ENCODE measurements around the gene NMBR. TPM values are rescaled to one million over a fixed set of nuclear protein-coding genes. Genes with fewer than 3 reads are reported as not detected.
"Not testable (repeated sequence)": the region's sequence is repeated elsewhere in the genome, so short reads cannot be mapped to it uniquely, and the experiment has no call there.

NMBR gene
- total RNA-seq, 6 experiments from 2014 or later: 0.14 to 0.40 TPM; not detected in 4

- H3K4me1 Mint-ChIP-seq (ENCODE audit: low read depth): peaks cover 19% of the 10 kb centered on the region; the same call in 1 of the 2 replicates
- peaks cover 11% of the 10 kb centered on the region for H3K36me3 Mint-ChIP-seq (ENCODE audit: low read depth)
- H3K4me3 Mint-ChIP-seq; H3K27me3 Mint-ChIP-seq (ENCODE audit: insufficient read depth); DNase-seq; H3K9me3 Mint-ChIP-seq; H3K27ac Mint-ChIP-seq: not testable (repeated sequence)
- TF ChIP-seq, protein P1, sequence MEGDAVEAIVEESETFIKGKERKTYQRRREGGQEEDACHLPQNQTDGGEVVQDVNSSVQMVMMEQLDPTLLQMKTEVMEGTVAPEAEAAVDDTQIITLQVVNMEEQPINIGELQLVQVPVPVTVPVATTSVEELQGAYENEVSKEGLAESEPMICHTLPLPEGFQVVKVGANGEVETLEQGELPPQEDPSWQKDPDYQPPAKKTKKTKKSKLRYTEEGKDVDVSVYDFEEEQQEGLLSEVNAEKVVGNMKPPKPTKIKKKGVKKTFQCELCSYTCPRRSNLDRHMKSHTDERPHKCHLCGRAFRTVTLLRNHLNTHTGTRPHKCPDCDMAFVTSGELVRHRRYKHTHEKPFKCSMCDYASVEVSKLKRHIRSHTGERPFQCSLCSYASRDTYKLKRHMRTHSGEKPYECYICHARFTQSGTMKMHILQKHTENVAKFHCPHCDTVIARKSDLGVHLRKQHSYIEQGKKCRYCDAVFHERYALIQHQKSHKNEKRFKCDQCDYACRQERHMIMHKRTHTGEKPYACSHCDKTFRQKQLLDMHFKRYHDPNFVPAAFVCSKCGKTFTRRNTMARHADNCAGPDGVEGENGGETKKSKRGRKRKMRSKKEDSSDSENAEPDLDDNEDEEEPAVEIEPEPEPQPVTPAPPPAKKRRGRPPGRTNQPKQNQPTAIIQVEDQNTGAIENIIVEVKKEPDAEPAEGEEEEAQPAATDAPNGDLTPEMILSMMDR (IDR thresholded peaks at IDR 0.05): peak; percentile 58
Observed at GRCh38 chr6:142188341-142188740, 41.4 kb upstream of the NMBR start.

GRCh38 chr6:142187209-142187608, 40.3 kb upstream of the NMBR start:
- no peak for DNase-seq
- peaks cover 19% of the 10 kb centered on the region; the same call in 1 of the 2 replicates for H3K4me1 Mint-ChIP-seq (ENCODE audit: low read depth)
- H3K36me3 Mint-ChIP-seq (ENCODE audit: low read depth): peaks cover 16% of the 10 kb centered on the region
- TF ChIP-seq, protein P1 (IDR thresholded peaks at IDR 0.05): no peak
- H3K4me3 Mint-ChIP-seq: no peak overlapping the region
- no peaks in the 10 kb centered on the region; the same call in 1 of the 2 replicates for H3K27me3 Mint-ChIP-seq (ENCODE audit: insufficient read depth)
- no peaks in the 10 kb centered on the region for H3K9me3 Mint-ChIP-seq
- no peak overlapping the region for H3K27ac Mint-ChIP-seq

- no peak for DNase-seq
- H3K27ac Mint-ChIP-seq: peak overlapping the region; percentile 6; the same call in 1 of the 2 replicates
- peaks cover 19% of the 10 kb centered on the region for H3K36me3 Mint-ChIP-seq (ENCODE audit: low read depth)
- no peak overlapping the region for H3K4me3 Mint-ChIP-seq
- H3K4me1 Mint-ChIP-seq (ENCODE audit: low read depth): peaks cover 19% of the 10 kb centered on the region; the same call in 1 of the 2 replicates
- no peaks in the 10 kb centered on the region; the same call in 1 of the 2 replicates for H3K27me3 Mint-ChIP-seq (ENCODE audit: insufficient read depth)
- TF ChIP-seq, protein P1 (IDR thresholded peaks at IDR 0.05): no peak
- H3K9me3 Mint-ChIP-seq: no peaks in the 10 kb centered on the region
Observed at GRCh38 chr6:142185641-142186040, 38.7 kb upstream of the NMBR start.

DNA sequence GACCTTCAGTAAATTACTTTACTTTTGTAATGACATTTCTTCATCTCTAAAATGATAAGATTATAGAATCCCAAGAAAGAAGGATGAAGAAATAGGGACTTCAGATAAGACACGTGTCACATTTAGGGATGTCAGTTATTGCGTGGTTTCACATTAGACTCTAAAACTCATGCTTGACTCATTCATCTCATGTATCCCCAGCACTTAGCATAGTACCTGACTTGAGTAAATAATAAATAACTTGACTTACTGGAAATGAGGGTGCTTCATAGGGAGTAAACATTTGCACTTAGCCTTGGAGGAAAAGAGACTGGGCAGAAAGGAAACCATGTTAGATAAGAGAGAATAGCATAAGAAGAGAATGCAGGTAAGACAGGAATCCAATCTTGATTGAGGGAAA, 37.4 kb upstream of the NMBR start:
- peaks cover 14% of the 10 kb centered on the region for H3K36me3 Mint-ChIP-seq (ENCODE audit: low read depth)
- peaks cover 18% of the 10 kb centered on the region; the same call in 1 of the 2 replicates for H3K4me1 Mint-ChIP-seq (ENCODE audit: low read depth)
- H3K27me3 Mint-ChIP-seq (ENCODE audit: insufficient read depth): no peaks in the 10 kb centered on the region; the same call in 1 of the 2 replicates
- H3K9me3 Mint-ChIP-seq: no peaks in the 10 kb centered on the region
- no peak overlapping the region for H3K4me3 Mint-ChIP-seq
- no peak overlapping the region for H3K27ac Mint-ChIP-seq
- TF ChIP-seq, protein P1 (IDR thresholded peaks at IDR 0.05): no peak
- no peak for DNase-seq

DNA sequence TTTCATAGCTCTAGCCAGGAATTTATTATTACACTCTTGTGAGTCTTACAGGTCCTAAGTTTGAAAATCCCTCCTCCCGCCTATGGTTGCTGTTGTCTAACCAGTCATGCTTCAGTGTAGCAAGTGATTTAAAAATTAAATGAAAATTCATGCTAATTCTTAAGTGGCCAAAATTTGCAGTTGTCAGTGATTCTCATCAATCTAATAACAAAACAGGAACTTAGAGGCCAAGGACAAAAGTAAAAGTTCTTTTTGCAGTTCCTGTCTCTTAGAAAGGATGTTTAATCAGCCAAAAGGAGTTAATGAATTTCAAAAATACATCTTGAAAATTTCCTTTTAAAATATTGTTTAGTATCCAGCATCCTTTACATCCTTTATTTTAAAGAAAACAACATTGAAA, 36.4 kb upstream of the NMBR start:
- no peaks in the 10 kb centered on the region for H3K9me3 Mint-ChIP-seq
- TF ChIP-seq, protein P1 (IDR thresholded peaks at IDR 0.05): no peak
- no peak overlapping the region for H3K4me3 Mint-ChIP-seq
- peaks cover 10% of the 10 kb centered on the region for H3K36me3 Mint-ChIP-seq (ENCODE audit: low read depth)
- no peaks in the 10 kb centered on the region; the same call in 1 of the 2 replicates for H3K27me3 Mint-ChIP-seq (ENCODE audit: insufficient read depth)
- DNase-seq: no peak
- H3K4me1 Mint-ChIP-seq (ENCODE audit: low read depth): peaks cover 14% of the 10 kb centered on the region; the same call in 1 of the 2 replicates
- no peak overlapping the region for H3K27ac Mint-ChIP-seq
